Measurements from ENCODE around the gene CDO1.

The CDO1 gene

DNA sequence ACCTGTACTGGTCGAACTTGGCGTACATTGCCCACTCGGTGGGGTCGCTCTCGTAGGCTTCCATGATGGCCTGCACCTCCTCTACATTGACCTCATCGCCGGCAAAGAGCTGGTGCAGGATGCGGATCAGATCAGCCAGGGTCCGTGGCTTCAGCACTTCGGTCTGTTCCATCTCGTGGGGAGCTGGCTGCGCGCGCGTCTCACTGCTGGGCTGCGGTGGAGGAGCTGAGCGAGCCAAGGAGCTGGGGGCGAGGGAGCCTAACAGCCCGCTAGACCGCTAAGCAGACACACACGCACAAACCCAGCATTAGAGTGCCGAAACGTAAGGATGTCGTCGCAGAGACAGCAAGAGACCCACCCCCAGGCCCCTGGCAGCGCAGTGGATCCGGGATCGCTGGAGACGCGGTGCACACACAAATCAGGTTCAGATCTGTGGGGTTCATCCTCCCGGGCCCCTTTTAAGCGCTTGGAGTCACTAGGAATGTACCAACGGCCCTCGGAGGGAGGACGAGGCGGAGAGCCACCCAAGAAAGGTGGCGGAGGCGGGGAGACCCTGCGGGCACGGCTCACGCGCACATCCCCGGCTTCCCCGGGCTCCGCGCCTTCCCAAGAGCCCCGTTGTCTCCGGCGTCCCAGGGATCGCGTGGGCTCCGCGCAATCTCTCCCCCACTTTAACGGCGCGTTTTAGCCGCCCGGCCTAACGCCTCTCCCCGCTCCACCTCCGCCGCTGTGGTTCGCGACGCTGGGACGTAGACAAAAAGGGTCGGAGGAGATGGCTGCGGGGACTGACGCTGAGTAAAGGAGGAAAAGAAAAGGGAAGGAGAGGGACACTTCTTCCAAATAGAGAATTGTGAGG lies at the start of gene CDO1:
Gene CDO1 (minus strand): TSS at position 434 of the 856 bp plus-strand sequence. CDS start 262 bp downstream, at position 172.
- TF ChIP-seq, protein P1, sequence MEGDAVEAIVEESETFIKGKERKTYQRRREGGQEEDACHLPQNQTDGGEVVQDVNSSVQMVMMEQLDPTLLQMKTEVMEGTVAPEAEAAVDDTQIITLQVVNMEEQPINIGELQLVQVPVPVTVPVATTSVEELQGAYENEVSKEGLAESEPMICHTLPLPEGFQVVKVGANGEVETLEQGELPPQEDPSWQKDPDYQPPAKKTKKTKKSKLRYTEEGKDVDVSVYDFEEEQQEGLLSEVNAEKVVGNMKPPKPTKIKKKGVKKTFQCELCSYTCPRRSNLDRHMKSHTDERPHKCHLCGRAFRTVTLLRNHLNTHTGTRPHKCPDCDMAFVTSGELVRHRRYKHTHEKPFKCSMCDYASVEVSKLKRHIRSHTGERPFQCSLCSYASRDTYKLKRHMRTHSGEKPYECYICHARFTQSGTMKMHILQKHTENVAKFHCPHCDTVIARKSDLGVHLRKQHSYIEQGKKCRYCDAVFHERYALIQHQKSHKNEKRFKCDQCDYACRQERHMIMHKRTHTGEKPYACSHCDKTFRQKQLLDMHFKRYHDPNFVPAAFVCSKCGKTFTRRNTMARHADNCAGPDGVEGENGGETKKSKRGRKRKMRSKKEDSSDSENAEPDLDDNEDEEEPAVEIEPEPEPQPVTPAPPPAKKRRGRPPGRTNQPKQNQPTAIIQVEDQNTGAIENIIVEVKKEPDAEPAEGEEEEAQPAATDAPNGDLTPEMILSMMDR (IDR thresholded peaks at IDR 0.05): no peak

DNA sequence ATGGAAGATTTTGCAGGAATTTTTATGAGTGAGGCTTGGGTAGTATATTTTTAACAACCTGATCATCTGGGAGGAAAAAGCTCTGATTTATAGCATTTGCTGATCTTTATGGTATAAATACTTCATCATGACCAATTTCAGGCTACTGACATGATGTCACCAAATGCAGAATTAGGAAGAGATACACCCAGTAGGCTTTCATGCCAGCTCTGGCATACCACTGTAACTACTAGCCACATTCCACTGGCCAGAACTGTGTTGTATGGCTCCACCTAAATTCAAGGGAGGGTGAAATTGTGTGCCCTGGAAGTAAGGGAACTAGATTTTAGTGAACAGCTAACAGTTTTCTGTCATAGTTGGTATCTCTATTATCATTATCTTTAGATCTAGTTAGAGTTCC lies 42.9 kb upstream of the CDO1 start:
- TF ChIP-seq, protein P1 (IDR thresholded peaks at IDR 0.05): no peak

DNA sequence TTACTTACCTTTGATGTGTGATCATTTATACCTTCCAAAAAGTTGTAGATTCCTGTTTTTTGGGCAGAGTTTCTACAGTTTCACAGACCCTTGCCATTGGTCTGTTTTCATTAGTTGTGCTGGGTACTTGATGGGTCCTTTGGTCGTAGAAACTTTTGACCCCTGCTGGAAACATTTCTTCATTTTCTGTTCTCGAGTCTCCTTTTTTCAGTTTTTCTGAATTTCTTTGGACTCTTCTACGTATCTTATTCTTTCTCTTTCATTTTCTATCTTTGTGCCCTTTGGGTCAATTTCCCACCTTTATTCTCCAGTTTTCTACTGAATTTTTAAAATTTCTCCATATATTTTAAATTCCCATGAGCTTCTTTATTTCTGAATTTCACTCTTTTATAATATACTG lies 41.9 kb upstream of the CDO1 start:
- TF ChIP-seq, protein P1 (IDR thresholded peaks at IDR 0.05): no peak

DNA sequence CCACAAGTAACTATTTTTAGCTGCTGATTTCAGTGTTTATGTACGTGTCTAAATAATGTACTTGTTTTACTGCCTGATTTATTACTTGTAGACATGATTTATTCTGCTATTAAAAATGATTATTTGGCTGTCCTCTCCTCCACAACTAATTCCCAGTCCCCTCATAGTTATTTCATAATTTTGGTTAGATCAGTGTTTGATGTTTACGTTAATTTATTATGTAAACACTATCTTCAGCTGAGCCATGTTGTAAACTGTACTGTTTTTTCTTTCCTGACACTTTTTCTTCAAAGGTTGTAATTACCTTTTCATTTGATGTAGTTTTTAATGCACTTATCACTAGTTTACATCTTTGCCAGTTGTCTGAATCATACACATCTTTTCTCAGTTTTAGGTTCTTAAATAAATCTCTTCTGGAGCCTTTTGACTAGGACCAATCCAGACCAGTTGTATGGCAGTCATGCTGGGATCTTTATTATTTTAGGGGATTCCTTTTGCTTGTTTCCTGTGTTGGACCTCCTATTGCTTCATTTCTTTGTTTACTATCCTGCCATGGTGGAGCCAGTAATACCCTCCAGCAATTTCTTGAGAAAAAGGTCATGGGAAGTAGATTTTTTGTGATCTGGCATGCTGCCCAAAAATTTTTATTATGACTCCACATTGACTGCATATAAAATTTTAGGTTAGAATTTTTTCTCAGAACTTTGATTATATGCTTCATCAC lies 41.3 kb upstream of the CDO1 start:
- TF ChIP-seq, protein P1 (IDR thresholded peaks at IDR 0.05): no peak

DNA sequence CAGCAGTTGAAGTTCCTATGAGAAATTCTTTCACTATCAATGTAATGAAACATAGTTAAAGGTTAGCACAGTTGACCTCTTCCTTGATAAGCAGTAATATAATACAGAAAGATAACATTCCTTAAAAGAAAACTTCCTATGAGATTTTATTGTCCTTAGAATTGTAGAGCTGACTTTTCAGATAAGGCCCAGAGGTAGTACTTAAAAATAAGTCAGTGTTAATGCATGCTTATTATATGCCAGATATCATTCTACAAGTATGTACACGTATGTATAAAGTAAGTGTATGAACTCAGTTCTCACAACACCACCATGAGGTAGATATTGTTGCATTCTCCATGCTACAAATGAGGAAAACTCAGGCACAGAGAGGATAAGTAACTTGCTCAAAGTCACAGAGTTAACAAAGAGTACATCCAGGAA lies 40.6 kb upstream of the CDO1 start:
- TF ChIP-seq, protein P1 (IDR thresholded peaks at IDR 0.05): no peak

DNA sequence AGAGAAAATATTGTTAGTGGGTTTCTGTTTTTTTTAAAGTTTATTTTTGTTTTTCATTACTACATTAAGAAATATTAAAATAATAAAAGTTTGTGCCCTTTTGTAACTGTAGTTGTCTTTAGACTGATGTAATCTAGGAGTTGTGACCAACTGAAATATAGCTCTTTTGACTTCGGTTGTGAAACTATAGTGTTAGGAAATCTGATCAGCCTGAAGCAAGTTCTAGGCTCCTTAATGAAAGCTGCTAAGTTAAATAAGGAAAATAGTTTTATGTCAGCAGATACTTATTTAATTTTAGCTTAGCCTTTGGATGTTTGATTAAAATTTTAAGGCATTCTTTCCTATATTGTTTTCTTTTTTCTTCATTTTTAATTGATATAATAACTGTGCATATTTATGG lies 39.5 kb upstream of the CDO1 start:
- TF ChIP-seq, protein P1 (IDR thresholded peaks at IDR 0.05): no peak

DNA sequence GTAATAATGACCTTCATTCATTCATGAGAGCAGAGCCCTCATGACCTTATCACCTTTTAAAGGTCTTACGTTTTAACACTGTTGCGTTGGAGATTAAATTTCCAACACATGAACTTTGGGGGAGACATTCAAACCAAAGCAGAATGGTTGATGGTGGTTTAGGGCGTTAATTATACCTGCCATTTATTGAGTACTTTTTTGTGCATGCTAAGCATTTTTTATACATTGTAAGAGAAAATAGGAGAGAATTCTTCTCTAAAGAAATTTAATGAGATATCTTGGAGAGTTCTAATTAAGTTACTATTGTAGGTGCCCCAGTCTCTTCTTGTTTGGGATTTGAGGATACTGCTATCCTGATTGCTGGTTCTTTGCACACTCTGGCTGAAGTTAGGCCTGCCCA lies 37.7 kb upstream of the CDO1 start:
- TF ChIP-seq, protein P1 (IDR thresholded peaks at IDR 0.05): no peak

All from LNCAP (cell line).